Activated CD4-positive, alpha-beta T cell treated with anti-CD3 and anti-CD28 coated beads, Interleukin-2, amount 10 ng/mL, durations not matched to agents 7 days and 5 days (primary cell): ENCODE data around the gene IRF6. TPM values are rescaled to one million over a fixed set of nuclear protein-coding genes. Genes with fewer than 3 reads are reported as not detected.

ENCODE experiments used
- CTCF ChIA-PET: fragments of 350-600 bp; sonication (Branson Sonifier 250); formaldehyde crosslinking; loops from one replicate; lab custom pipeline; 2021; ENCODE audit warnings: antibody characterized with exemption; lab: Charles Lee
- POLR2A ChIA-PET: fragments of 350-600 bp; sonication (Branson Sonifier 250); formaldehyde crosslinking; loops from one replicate; lab custom pipeline; 2021; ENCODE audit warnings: antibody characterized with exemption; lab: Charles Lee
- DNase-seq: peaks from one replicate; pipeline ENCODE4 v3.0.0-alpha.2; 2020
- H3K27ac Mint-ChIP-seq: one replicate; pipeline ENCODE4 v1.8.0; 2021; ENCODE audit warnings: mild to moderate bottlenecking, moderate library complexity, mixed read lengths
- H3K27me3 Mint-ChIP-seq: one replicate; pipeline ENCODE4 v1.8.0; 2021; ENCODE audit warnings: mixed read lengths
- H3K36me3 Mint-ChIP-seq: one replicate; pipeline ENCODE4 v1.8.0; 2021; ENCODE audit warnings: low read depth, mixed read lengths
- H3K4me1 Mint-ChIP-seq: one replicate; pipeline ENCODE4 v1.8.0; 2021; ENCODE audit warnings: mixed read lengths
- H3K4me3 Mint-ChIP-seq: one replicate; pipeline ENCODE4 v1.8.0; 2021; ENCODE audit warnings: mild to moderate bottlenecking, moderate library complexity, mixed read lengths
- H3K9me3 Mint-ChIP-seq: one replicate; pipeline ENCODE4 v1.8.0; 2021; ENCODE audit warnings: mixed read lengths
- total RNA-seq, 2 experiments: library from RNA; stranded (reverse); gene quantifications; one replicate each; pipeline ENCODE4 v1.2.3, GENCODE V29; 2021

IRF6 gene
- total RNA-seq, 2 experiments from 2014 or later = not detected

- Mint-ChIP-seq H3K27me3 (peaks cover 3% of the 10 kb centered on the region), H3K36me3 (peaks cover 35% of the 10 kb centered on the region), H3K4me3 (peak within 1 kb of the TSS; percentile 83), H3K4me1 (peaks cover 48% of the 10 kb centered on the region), H3K9me3 (no peaks in the 10 kb centered on the region), H3K27ac (peak within 1 kb of the TSS; percentile 92)
- peak; percentile 99 for DNase-seq
- POLR2A ChIA-PET = interaction anchor here (1.2 to 1.6 kb wide), 2 partner anchors 16 to 29 kb away, joined by 3 to 4 read pairs; no protein-coding TSS in a partner anchor
- CTCF ChIA-PET = interaction anchor here (0.8 to 2.6 kb wide), 11 partner anchors 9 to 39 kb away, joined by 3 to 9 read pairs (median 4); partner anchors contain the start of gene TRAF3IP3
Measured at GRCh38 chr1:209784265-209785169, 21.4 kb downstream of the IRF6 start, which contains the start of gene C1orf74. Gene C1orf74 (minus strand): TSS chr1:209784559. CDS start chr1:209783634, 925 bp downstream.

DNA sequence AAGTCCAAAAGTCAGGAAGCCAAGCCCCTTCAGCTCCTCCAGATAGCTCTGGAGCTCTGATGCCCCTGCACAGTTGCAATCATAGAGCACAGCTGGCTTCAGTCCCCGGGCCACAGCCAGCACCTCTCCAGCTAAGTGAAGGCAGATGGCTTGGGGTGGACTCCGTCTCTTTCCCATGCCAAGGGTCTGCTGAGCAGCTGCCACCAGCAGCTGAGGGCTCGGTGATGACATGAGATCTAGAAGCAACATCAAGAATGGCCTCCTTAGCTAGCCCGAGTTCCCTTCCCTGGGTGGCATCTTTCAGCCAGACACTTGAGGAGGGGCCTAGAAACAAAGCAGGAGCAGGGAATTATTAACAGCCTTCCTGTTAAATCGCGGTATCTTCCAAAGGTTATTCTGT is 22.6 kb downstream of the IRF6 start:
- peak overlapping the region; percentile 92 for H3K27ac Mint-ChIP-seq
- CTCF ChIA-PET = interaction anchor here (0.7 to 2.6 kb wide), 7 partner anchors 10 to 44 kb away, joined by 3 to 9 read pairs (median 5); partner anchors contain the start of gene TRAF3IP3
- peaks cover 46% of the 10 kb centered on the region for H3K36me3 Mint-ChIP-seq
- DNase-seq = no peak
- H3K27me3 Mint-ChIP-seq = peaks cover 3% of the 10 kb centered on the region
- peaks cover 47% of the 10 kb centered on the region for H3K4me1 Mint-ChIP-seq
- POLR2A ChIA-PET = interaction anchor here (0.6 to 1.6 kb wide), 4 partner anchors 9 to 15 kb away, joined by 3 to 5 read pairs (median 4); no protein-coding TSS in a partner anchor
- no peaks in the 10 kb centered on the region for H3K9me3 Mint-ChIP-seq
- H3K4me3 Mint-ChIP-seq = peak overlapping the region; percentile 83

- Mint-ChIP-seq H3K4me1 (peaks cover 64% of the 10 kb centered on the region), H3K9me3 (no peaks in the 10 kb centered on the region), H3K36me3 (peaks cover 75% of the 10 kb centered on the region), H3K4me3 (peak overlapping the region; percentile 27), H3K27ac (peak overlapping the region; percentile 68), H3K27me3 (no peaks in the 10 kb centered on the region)
- no peak for DNase-seq
- ChIA-PET CTCF (interaction anchor here (1.0 to 4.7 kb wide), 3 partner anchors 12 to 31 kb away, joined by 3 to 27 read pairs (median 6); no protein-coding TSS in a partner anchor), POLR2A (no interaction called here)
Measured at GRCh38 chr1:209780268-209780667, 25.7 kb downstream of the IRF6 start.

DNA sequence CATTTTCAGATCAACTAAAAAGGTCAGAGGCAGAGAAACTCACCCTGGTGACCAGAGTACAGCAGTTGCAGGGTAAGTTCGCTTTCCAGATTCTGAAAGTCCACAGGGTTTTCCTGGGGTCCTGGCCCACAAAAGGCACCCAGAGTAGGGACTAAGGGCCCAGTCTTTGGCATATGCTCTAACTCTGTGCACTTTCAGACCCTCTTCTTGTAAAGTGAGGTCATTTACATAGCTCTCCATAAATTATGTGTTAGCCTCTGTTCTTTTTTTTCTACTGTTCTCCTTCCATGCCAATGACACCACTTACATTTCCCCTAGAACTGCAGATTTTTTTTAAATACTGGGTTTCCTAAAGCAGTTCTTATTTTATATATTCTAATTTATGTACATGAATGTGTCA is 27.8 kb downstream of the IRF6 start:
- Mint-ChIP-seq H3K36me3 (peaks cover 84% of the 10 kb centered on the region), H3K4me3 (no peak overlapping the region), H3K4me1 (peaks cover 59% of the 10 kb centered on the region), H3K27me3 (no peaks in the 10 kb centered on the region), H3K27ac (no peak overlapping the region), H3K9me3 (no peaks in the 10 kb centered on the region)
- ChIA-PET CTCF (interaction anchor here (0.5 to 4.7 kb wide), 4 partner anchors 9 to 29 kb away, joined by 3 to 27 read pairs (median 4); no protein-coding TSS in a partner anchor), POLR2A (interaction anchor here (1.2 kb wide), 1 partner anchor 22 kb away, joined by 3 read pairs; the partner anchor contains the start of gene TRAF3IP3)
- DNase-seq = no peak

DNA sequence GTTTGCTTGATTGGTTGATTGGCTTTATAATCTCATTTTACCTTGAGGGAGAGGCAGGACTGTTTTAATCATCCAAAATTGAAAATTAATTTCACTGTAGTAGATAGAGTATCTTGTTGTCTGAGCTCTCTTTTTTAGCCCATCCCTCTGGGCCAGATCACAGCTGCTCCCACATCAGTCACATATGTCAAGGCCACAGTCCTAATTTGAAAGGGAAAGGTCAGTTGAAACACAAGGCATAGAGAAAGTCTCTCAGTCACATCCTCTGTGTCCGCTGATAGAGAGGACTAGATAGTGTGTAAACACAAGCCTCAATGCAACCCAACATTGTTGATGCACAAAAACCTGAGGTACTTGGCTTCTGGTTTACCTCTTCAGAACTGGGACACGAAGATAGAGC is 28.4 kb downstream of the IRF6 start:
- H3K27ac Mint-ChIP-seq = peak overlapping the region; percentile 37
- POLR2A ChIA-PET = interaction anchor here (1.2 kb wide), 1 partner anchor 22 kb away, joined by 3 read pairs; the partner anchor contains the start of gene TRAF3IP3

DNA sequence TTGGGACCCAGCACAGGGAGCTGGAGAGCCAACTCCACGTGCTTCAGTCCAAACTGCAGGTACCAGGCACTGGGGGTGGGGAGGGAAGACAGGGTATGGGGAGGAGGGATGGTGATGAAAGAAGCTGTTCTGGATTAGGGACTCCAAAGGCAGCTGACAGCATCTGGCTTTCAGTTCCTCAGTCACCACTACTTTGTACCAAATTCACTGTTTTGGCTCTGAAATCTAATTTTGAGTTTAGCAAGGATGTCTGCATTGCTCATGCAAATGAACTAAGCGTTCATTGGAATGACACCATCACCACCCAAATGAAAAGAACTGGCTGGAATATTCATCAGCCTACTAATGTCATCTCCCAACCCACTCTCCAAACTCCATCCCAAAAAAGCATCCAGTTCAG is 30.3 kb downstream of the IRF6 start:
- H3K9me3 Mint-ChIP-seq = no peaks in the 10 kb centered on the region
- no peak overlapping the region for H3K27ac Mint-ChIP-seq
- DNase-seq = no peak
- no peak overlapping the region for H3K4me3 Mint-ChIP-seq
- no peaks in the 10 kb centered on the region for H3K27me3 Mint-ChIP-seq
- peaks cover 47% of the 10 kb centered on the region for H3K4me1 Mint-ChIP-seq
- CTCF ChIA-PET = interaction anchor here (0.9 to 1.9 kb wide), 6 partner anchors 7 to 48 kb away, joined by 3 to 9 read pairs (median 5); no protein-coding TSS in a partner anchor
- POLR2A ChIA-PET = no interaction called here
- H3K36me3 Mint-ChIP-seq = peaks cover 64% of the 10 kb centered on the region

More for the DNA sequence above, 28.4 kb downstream of the IRF6 start:
- H3K9me3 Mint-ChIP-seq = no peaks in the 10 kb centered on the region
- H3K36me3 Mint-ChIP-seq = peaks cover 80% of the 10 kb centered on the region
- no peak overlapping the region for H3K4me3 Mint-ChIP-seq
- peaks cover 54% of the 10 kb centered on the region for H3K4me1 Mint-ChIP-seq
- CTCF ChIA-PET = interaction anchor here (0.5 to 4.7 kb wide), 3 partner anchors 10 to 21 kb away, joined by 3 to 27 read pairs (median 4); no protein-coding TSS in a partner anchor
- DNase-seq = no peak
- no peaks in the 10 kb centered on the region for H3K27me3 Mint-ChIP-seq

DNA sequence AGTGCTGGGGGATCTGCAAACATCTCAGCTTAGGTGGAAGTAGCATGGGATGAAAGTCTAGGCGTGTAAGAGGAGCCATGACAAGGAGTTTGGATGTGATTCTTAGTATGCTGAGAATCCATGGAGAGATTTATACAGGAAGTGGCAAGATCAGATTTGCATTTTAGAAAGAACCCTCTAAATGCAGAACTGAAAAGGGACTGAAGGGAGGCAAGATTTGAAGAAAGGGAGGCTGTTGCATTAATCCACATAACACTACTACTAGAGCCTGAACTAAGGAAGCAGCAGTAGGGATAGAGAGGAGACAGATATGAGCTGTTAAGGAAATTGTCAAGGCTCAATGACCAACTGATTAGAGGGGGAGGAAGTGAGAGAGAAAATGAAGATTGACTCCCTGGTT is 31.4 kb downstream of the IRF6 start:
- peaks cover 42% of the 10 kb centered on the region for H3K4me1 Mint-ChIP-seq
- no peaks in the 10 kb centered on the region for H3K9me3 Mint-ChIP-seq
- ChIA-PET CTCF (interaction anchor here (0.7 to 1.9 kb wide), 8 partner anchors 9 to 49 kb away, joined by 3 to 9 read pairs (median 4); partner anchors contain the start of gene C1orf74), POLR2A (interaction anchor here (0.7 to 1.0 kb wide), 2 partner anchors 8 to 47 kb away, joined by 4 read pairs; no protein-coding TSS in a partner anchor)
- peak overlapping the region; percentile 48 for H3K27ac Mint-ChIP-seq
- no peak overlapping the region for H3K4me3 Mint-ChIP-seq
- H3K27me3 Mint-ChIP-seq = no peaks in the 10 kb centered on the region
- H3K36me3 Mint-ChIP-seq = peaks cover 55% of the 10 kb centered on the region
- no peak for DNase-seq

- Mint-ChIP-seq H3K36me3 (peaks cover 30% of the 10 kb centered on the region), H3K4me1 (peaks cover 37% of the 10 kb centered on the region), H3K9me3 (no peaks in the 10 kb centered on the region), H3K27me3 (no peaks in the 10 kb centered on the region), H3K4me3 (no peak overlapping the region), H3K27ac (no peak overlapping the region)
- POLR2A ChIA-PET = interaction anchor here (0.9 to 1.1 kb wide), 2 partner anchors 11 to 15 kb away, joined by 3 read pairs; no protein-coding TSS in a partner anchor
- CTCF ChIA-PET = interaction anchor here (0.8 to 1.6 kb wide), 4 partner anchors 10 to 24 kb away, joined by 3 to 7 read pairs (median 4); partner anchors contain the start of gene C1orf74
- no peak for DNase-seq
Measured at GRCh38 chr1:209772126-209772525, 33.8 kb downstream of the IRF6 start.

- H3K36me3 Mint-ChIP-seq = peaks cover 31% of the 10 kb centered on the region
- H3K27me3 Mint-ChIP-seq = no peaks in the 10 kb centered on the region
- DNase-seq = no peak
- H3K4me1 Mint-ChIP-seq = peaks cover 43% of the 10 kb centered on the region
- H3K27ac Mint-ChIP-seq = no peak overlapping the region
- no peaks in the 10 kb centered on the region for H3K9me3 Mint-ChIP-seq
- CTCF ChIA-PET = no interaction called here
- POLR2A ChIA-PET = no interaction called here
- H3K4me3 Mint-ChIP-seq = no peak overlapping the region
Measured at GRCh38 chr1:209770636-209771415, 35.1 kb downstream of the IRF6 start.

DNA sequence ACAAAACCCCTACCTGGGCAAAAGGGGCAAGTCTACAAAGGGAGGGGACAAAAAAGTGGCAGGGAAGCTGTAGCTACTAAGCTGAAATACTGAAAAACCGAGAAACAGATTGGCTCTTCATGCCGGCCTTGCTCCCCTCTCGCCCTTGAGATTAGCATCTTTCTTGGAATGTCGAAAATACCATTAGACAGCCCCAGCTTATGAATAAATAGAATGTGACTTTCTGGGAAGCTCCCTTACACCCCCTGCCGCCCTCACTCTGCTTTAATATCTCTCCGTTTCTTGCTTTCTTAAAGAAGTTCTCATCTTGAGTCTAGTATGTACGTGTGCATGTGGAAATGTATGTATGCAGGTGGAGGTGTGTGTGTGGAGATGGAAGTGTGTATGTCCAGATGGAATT is 36.0 kb downstream of the IRF6 start:
- H3K27me3 Mint-ChIP-seq = no peaks in the 10 kb centered on the region
- DNase-seq = no peak
- H3K4me1 Mint-ChIP-seq = peaks cover 44% of the 10 kb centered on the region
- ChIA-PET POLR2A (interaction anchor here (2.8 to 4.4 kb wide), 2 partner anchors 13 to 18 kb away, joined by 15 to 48 read pairs; partner anchors contain the start of gene TRAF3IP3), CTCF (interaction anchor here (2.4 to 7.5 kb wide), 3 partner anchors 9 to 16 kb away, joined by 10 to 74 read pairs (median 27); partner anchors contain the start of gene TRAF3IP3)
- no peak overlapping the region for H3K4me3 Mint-ChIP-seq
- peaks cover 29% of the 10 kb centered on the region for H3K36me3 Mint-ChIP-seq
- H3K27ac Mint-ChIP-seq = no peak overlapping the region
- no peaks in the 10 kb centered on the region for H3K9me3 Mint-ChIP-seq

DNA sequence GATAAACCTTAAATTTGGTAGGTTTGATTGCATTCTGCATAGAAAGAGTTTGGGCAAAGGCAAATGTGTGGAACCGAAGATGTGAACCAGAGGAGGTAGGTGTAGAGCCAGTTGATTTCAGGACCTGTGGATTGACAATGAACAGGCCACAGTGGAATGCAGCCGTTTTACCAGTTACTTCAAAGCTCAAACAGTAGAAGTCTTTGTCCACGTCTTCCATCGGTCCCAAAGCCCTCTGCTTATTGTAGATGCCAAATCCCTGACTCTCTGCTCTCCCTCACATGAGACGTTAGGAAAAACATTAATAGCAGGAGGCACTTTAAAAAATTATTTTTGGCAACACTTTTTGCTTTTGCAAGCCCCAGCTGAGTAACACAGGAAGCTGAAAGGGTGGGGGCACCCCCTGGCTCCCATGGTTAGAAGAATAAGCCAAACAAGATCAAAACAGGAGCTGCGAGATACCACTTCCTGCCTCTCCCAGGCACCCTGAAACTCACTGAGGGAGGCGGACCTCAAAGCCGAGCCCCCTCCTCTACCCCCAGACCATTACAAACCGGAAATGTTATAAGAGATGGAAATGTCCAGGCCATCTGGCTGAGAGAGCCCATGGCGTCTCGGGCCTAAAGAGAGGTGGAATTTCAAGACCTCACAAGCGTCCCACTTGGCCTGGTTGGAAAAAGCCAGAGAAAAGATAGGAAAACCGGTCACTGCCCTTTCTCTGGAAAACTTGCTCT is 36.6 kb downstream of the IRF6 start:
- Mint-ChIP-seq H3K4me3 (no peak overlapping the region), H3K36me3 (peaks cover 28% of the 10 kb centered on the region), H3K27me3 (no peaks in the 10 kb centered on the region), H3K4me1 (peaks cover 41% of the 10 kb centered on the region), H3K9me3 (no peaks in the 10 kb centered on the region), H3K27ac (no peak overlapping the region)
- ChIA-PET POLR2A (interaction anchor here (2.1 to 4.4 kb wide), 3 partner anchors 10 to 17 kb away, joined by 8 to 48 read pairs (median 15); partner anchors contain the start of gene TRAF3IP3), CTCF (interaction anchor here (0.9 to 7.5 kb wide), 8 partner anchors 10 to 200 kb away, joined by 3 to 74 read pairs (median 10); partner anchors contain the start of gene TRAF3IP3)
- peak; percentile 88 for DNase-seq
